GM18909 (cell line): ENCODE results near the gene SOBP.

Source experiments
- ATAC-seq: cut with Tn5 transposase; IDR thresholded peaks from one replicate; pipeline ENCODE4 v1.9.1; 2021; ENCODE audit warnings: mild to moderate bottlenecking; ENCODE audit not compliant: unreplicated experiment, poor library complexity

The SOBP gene

GRCh38 chr6:107652526-107653182, 162.7 kb downstream of the SOBP start:
- no peak for ATAC-seq

- ATAC-seq: no peak
These were observed 163.3 kb downstream of the SOBP start for GRCh38 chr6:107653183-107653580.

DNA sequence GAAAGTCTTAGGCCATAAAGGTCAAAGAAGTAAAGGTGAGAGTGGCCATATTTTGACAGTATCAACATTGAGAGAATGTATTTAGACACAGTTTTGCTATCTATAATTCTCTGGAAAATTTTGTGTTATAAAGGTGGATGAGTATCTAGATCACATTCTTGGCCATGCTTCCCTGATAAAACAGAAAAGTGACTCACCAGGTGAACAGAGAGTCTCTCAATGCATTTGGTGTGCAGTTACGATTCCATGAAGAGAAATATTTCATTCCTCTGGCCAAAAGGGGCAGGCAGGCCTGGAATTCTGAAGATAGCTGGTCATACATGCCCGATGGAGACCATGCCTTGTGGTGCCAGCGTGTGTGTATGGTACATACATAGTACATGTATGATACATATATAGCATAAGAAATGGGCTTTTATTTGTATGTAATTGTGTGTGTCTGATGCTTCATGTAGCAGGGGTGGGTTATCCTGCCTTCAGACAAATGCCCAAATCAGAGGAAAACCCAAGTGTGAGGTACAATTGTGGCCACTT, 164.0 kb downstream of the SOBP start:
- no peak for ATAC-seq

GRCh38 chr6:107654764-107655163, 164.8 kb downstream of the SOBP start:
- no peak for ATAC-seq

DNA sequence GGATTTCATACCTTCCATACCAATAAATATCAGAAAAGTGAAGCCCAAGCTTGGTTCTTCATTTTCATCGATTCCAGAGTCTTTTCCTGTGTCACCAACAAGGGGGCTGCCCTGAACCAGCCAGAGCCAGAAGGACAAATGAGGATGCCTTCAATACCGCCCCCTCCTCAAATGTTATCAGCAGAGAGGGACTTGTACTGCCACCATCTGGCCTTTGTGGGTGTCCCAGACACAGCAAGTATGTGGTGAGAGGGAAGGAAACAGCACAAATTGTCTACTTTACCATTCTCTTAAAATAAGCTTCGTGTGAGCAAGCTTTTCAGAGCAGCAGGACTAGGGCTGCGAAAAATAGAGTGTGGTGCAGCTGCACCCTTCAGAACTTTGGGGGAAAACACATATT, 165.3 kb downstream of the SOBP start:
- ATAC-seq: no peak

DNA sequence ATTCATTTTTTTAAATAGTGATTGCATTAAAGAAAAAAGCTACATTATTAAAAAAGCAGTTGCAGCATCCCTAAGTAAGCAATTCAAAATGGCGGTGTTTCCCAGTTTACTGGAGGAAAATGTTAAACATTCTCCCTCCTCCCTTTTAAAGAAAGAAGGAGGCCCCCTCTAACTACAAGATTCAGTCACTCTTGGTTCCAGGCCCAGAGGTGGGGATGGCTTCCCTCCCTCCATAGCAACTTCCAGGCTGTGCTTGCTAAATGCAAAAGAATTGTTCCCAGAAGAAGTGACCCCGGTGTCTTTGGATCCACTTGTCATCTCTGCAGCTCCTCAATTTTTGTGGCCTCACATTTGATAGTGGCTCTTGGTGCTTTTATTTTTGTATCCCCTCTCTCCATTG, 165.9 kb downstream of the SOBP start:
- no peak for ATAC-seq

DNA sequence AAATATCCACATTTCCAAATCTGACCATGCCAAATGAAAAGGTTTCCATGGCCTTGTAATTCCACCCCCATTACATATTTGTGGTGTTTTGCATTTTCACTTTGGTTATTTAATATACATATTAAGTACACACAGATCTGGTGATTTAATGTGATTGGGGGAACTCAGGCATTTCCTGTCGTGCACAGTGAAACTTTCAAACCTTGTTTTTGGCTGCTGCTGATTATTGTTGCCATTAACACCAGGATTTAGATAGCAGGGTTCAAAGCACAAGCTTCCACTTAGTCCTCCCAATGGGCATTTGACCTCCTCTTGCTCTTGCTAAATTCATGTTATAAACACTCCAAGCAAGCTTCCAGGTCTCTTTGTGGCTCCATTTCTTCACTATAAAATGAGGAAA, 166.5 kb downstream of the SOBP start:
- ATAC-seq: no peak

DNA sequence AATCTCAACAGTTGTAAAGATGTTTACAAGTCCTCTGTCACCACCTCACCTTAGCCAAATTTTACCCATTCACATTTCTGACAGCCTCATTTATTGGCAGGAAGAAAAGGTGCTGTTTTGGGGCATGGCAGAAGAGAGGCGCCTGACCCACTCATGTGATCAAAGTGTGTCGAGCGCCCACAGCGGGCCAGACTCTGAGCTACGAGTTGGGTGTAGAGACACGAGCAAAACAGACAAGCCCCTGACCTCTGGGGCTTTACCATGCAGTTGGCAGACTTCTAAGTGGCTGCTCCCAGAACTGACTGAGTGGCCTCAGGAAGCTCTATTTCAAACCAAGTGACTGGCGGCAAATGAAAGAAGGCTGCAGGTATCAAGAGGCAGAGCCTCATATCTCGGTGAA, 167.0 kb downstream of the SOBP start:
- ATAC-seq: no peak

GRCh38 chr6:107657373-107657754, 167.4 kb downstream of the SOBP start:
- no peak for ATAC-seq

DNA sequence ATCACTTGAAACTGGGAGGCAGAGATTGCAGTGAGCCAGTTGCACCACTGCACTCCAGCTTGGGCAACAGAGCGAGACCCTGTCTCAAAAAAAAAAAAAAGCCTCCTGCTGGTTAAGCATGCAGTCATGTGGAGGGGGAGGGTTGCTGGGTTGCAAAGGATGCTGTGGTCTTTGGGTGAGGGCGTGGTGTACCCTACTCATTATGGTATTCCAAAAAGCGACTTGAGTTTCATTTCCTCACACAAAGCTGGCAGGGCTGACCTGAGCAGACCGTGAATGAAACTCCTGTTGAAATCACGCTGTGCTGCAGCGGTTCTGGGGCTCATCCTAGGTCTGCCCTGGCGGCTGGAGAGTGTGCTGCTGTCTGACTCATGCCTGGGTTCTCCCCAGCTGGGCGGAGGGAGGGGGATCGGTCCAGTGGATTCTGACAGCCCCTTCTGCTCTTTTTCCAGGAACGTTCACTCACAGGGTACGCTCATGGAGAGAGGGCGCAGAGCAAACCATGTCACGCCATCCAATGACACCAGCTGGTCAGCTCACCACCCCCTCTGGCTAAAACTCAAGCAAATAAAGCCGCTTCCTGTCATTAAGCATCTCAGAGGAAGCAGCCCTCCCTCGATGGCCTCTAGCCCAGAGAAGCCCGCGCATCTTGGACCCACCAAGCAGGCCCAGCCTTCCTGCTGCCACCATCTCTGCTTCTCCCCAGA, 168.0 kb downstream of the SOBP start:
- peak; percentile 92 for ATAC-seq

- ATAC-seq: no peak
These were observed 169.3 kb downstream of the SOBP start for GRCh38 chr6:107658920-107659865.

GRCh38 chr6:107660839-107661238, 170.9 kb downstream of the SOBP start:
- ATAC-seq: no peak

- ATAC-seq: no peak
These were observed 171.4 kb downstream of the SOBP start for GRCh38 chr6:107661291-107661690.

DNA sequence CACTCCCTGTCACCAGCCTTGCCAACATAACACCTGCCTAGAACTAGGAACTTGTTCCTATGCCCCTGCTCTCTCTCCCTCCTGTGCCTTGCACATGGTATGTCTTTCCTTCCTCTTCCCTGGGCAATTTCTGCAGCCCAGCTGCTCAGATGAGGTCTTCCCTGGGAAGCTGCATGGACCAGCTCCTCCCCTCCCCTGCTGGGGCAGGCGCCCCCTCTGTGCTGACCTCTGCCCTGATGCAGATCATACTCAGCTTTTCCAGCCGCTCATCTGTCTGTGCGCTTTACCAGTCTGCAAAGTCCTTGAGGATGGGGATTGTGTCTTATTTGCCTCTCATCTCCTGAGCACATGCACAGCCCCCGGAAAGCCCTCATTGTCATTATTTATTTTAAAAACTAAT, 172.4 kb downstream of the SOBP start:
- no peak for ATAC-seq

GRCh38 chr6:107663308-107663707, 173.4 kb downstream of the SOBP start:
- no peak for ATAC-seq

- no peak for ATAC-seq
These were observed 175.5 kb downstream of the SOBP start for GRCh38 chr6:107665382-107665781.

- ATAC-seq: no peak
These were observed 176.4 kb downstream of the SOBP start for GRCh38 chr6:107666084-107666980.

DNA sequence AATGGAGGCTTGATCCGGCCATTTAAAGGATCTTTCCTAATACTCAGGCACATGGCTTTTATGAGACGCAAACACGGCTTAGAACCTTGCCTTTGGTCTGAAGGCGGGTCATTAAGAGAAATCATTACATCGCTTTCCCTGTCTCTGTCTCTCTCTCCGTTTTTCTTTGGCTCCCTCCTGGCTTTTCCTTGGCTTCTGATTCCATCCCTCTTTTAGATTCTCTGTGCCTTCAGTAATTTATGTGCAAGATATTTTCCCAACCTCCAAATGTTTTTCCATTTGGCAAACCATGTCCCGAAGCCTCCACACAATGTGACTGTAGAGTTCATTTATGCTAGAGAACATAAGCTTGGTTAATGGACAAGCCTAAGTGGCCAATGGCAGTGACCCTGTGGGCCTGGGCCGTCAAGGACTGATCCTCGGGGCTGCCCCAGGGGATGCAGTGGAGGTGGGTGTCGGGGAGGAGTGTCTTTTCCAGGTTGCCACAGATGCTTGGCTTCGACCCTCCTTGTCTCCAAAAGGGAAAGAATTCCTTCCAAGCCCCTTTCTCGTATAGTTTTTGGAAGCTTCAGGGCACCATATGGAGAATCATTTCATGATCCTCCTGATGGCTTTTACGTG, 177.2 kb downstream of the SOBP start:
- no peak for ATAC-seq

- ATAC-seq: no peak
These were observed 177.9 kb downstream of the SOBP start for GRCh38 chr6:107667790-107668189.
